Duodenal mucosa (tissue), 2 donors: Measurements from ENCODE around the gene XIRP1.

ENCODE experiments used
- H3K27ac ChIP-seq: one replicate; pipeline ENCODE4 v1.7.0; 2013; ENCODE audit warnings: low read depth, low read length
- H3K27me3 ChIP-seq, 2 donors: one replicate each; pipeline ENCODE4 v1.7.0; 2013; ENCODE audit warnings: low read length in 2 of 2, control low read depth in 1 of 2; ENCODE audit not compliant: insufficient read depth in 2 of 2, control insufficient read depth in 1 of 2
- H3K36me3 ChIP-seq, 2 donors: one replicate each; pipeline ENCODE4 v1.7.0; 2013; ENCODE audit warnings: low read length in 2 of 2, control low read depth in 1 of 2; ENCODE audit not compliant: insufficient read depth in 2 of 2, control insufficient read depth in 1 of 2
- H3K4me1 ChIP-seq, 2 donors: one replicate each; pipeline ENCODE4 v1.7.0; 2013; ENCODE audit warnings: low read length in 2 of 2, control low read depth in 1 of 2; ENCODE audit not compliant: insufficient read depth in 2 of 2, control insufficient read depth in 1 of 2
- H3K4me3 ChIP-seq, 2 donors: one replicate each; pipeline ENCODE4 v1.7.0; 2013; ENCODE audit warnings: low read length in 2 of 2, low read depth in 1 of 2
- H3K9ac ChIP-seq, 2 donors: one replicate each; pipeline ENCODE4 v1.7.0; 2013; ENCODE audit warnings: low read length in 2 of 2, low read depth in 1 of 2
- H3K9me3 ChIP-seq, 2 donors: one replicate each; pipeline ENCODE4 v1.7.0; 2013; ENCODE audit warnings: low read length in 2 of 2, control low read depth in 1 of 2; ENCODE audit not compliant: control insufficient read depth in 1 of 2

Gene XIRP1

DNA sequence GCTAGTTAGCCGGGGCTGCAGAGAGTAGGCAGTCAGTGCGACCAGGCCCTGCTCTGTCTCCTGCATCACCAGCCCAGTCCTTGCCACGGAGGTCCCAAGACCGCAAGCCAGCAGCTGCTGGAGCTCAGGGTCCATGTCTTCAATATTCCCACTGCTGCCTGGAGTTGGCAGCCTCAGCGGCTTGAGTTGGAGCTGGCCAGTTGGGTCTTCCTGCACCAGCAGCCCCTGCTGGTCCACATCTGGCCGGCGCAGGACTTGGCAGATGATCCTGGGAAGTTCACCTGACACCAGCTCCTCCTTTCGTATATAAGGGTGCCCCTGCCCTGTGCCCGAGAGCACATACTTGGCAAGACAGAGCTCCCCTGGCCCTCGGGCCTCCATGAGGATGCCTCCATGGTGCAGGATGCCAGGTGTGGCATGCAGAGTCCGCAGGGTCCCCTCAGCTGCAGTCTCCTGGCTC is 5.7 kb downstream of the XIRP1 start:
- Histone ChIP-seq H3K9ac (no peak overlapping the region), H3K9me3 (no peaks in the 10 kb centered on the region), H3K4me3 (no peak overlapping the region), H3K36me3 (no peaks in the 10 kb centered on the region), H3K27ac (no peak overlapping the region), H3K27me3 (no peaks in the 10 kb centered on the region), H3K4me1 (peaks cover 4 to 7% of the 10 kb centered on the region in 2 donors)

DNA sequence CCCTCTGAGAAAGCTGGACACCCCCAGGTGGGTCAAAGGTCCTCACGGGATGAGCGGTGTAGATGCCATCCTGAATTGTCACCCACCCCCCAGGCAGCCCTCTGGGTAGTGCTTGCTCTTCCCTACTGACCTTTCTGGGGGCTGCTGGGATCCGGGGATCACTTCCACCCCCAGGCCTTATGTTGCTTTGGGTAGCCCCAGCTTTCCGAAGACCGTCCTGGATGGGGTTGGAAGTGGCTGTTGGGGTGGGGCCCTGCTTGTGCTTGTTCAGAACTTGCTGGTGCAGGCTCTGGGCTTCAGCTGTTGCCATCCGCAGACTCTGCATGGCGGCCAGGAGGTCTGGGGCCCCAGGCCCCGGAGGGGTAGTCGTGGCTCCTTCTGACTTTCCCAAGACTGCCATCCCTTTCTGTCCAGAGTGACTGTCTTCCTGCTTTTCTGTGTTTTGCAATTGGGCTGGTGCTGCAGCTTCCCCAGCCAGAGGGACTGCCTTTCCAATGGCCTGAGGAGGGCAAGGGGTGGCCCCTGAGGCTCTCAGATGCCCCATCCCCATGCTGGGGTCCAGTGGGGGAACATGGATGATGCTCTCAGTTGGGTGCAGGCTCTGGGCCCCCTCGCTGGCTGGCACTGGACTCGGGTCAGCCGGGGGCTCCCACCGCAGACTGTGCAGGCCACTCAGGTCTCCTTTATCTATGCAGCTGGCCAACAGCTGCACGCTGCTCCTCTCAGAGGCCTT is 6.3 kb downstream of the XIRP1 start:
- Histone ChIP-seq H3K27me3 (no peaks in the 10 kb centered on the region), H3K36me3 (no peaks in the 10 kb centered on the region), H3K4me1 (peaks cover 6 to 9% of the 10 kb centered on the region in 2 donors), H3K27ac (no peak overlapping the region), H3K4me3 (no peak overlapping the region), H3K9ac (no peak overlapping the region), H3K9me3 (no peaks in the 10 kb centered on the region)

DNA sequence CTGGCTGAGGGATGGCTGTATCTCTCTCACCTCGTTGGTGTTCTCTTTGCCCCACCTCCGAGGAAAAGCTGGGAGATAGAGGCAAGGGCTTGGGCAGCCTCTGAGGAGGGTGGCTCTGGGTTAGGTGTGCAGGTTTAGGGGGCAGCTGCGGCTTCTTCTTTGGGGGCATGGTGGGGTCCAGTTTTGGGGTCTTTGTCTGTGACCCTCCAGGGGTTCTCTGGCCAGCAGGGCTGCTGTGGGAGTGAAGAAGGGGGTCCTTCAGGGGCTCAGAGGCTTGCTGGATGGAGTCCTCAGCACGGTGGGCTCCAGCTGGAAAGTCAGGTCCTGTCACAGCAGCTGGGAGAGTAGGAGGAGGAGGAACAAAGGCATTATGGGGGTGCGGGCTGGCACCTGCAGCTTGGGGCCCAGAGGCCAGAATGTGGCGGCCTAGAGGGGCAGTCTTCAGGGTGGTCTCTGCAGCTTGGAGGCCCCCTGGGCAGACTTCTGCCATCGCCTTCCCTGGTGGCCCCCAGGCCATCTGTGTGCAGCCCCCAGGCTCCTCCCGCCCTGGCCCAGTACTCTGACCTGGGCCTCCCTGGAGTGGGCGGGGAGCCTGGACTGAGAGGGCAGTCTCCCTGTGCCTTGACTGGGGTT is 7.0 kb downstream of the XIRP1 start:
- H3K9ac ChIP-seq, result no peak overlapping the region
- no peaks in the 10 kb centered on the region for H3K9me3 ChIP-seq
- H3K4me3 ChIP-seq, result no peak overlapping the region
- H3K36me3 ChIP-seq, result no peaks in the 10 kb centered on the region
- no peak overlapping the region for H3K27ac ChIP-seq
- H3K4me1 ChIP-seq, result peaks cover 10 to 13% of the 10 kb centered on the region in 2 donors
- no peaks in the 10 kb centered on the region for H3K27me3 ChIP-seq

DNA sequence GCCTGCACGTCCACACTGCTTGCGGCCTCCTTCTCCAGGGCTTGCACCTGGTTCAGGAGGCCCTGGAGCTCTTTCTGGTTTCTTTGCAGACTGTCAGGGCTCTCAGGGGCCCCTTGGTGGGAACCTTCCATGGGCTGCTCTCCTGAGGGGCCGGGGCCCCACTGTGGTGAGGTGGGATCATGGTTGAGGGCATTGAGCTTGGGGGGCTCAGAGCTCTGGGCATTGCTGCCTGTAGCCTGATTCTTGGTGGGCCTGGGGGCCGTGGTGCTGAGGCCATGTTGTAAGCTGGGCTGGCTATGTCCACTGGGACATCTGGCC is 7.5 kb downstream of the XIRP1 start:
- no peak overlapping the region for H3K9ac ChIP-seq
- H3K27ac ChIP-seq, result no peak overlapping the region
- no peaks in the 10 kb centered on the region for H3K27me3 ChIP-seq
- peaks cover 13 to 18% of the 10 kb centered on the region in 2 donors for H3K4me1 ChIP-seq
- H3K4me3 ChIP-seq, result no peak overlapping the region
- H3K36me3 ChIP-seq, result no peaks in the 10 kb centered on the region
- no peaks in the 10 kb centered on the region for H3K9me3 ChIP-seq

DNA sequence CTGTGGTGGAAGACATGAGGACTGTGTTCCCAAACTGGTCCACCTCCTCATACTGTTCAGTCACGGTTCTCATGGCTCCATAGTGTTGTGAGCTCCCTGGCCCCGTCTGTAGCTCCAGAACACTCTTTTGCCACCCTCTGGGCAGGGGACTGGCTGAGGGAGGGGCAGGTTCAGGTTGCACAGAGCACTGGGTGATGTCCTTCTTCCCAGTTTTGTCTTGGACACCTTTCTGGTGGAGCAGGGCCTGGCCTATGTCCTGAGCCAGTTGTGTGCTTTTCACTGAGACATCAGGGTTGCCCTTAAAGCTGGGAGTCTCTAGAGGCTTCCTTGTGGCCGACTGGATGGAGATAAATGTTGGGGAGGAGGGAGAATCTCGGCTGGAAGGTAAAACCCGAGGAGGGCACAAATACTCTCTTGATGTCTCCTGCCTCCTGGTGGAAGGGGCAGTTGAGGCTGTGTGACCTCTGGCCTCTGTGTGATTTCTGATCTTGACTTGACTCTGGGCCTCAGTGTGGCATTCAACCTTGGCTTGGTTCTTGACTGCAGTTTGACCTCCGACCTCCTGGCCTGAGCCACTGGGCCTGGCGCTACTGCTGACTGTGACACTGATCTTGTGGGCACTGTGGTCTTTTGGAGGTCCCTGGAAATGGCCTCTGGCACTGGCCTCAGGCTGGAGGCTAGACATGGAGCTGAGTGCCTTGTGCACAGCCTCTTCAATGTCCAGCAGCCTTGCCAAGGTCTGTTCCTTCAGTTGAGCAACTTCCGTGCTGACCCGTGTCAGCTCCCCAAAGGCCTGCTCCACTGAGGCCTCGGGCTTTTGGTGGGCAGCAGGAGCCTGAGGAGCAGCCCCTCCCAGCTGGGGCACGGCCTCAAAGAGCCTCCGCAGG is 8.1 kb downstream of the XIRP1 start:
- H3K4me3 ChIP-seq, result no peak overlapping the region
- H3K27ac ChIP-seq, result no peak overlapping the region
- no peaks in the 10 kb centered on the region for H3K36me3 ChIP-seq
- H3K9me3 ChIP-seq, result no peaks in the 10 kb centered on the region
- H3K4me1 ChIP-seq, result peaks cover 18 to 24% of the 10 kb centered on the region in 2 donors
- H3K9ac ChIP-seq, result no peak overlapping the region
- H3K27me3 ChIP-seq, result no peaks in the 10 kb centered on the region

DNA sequence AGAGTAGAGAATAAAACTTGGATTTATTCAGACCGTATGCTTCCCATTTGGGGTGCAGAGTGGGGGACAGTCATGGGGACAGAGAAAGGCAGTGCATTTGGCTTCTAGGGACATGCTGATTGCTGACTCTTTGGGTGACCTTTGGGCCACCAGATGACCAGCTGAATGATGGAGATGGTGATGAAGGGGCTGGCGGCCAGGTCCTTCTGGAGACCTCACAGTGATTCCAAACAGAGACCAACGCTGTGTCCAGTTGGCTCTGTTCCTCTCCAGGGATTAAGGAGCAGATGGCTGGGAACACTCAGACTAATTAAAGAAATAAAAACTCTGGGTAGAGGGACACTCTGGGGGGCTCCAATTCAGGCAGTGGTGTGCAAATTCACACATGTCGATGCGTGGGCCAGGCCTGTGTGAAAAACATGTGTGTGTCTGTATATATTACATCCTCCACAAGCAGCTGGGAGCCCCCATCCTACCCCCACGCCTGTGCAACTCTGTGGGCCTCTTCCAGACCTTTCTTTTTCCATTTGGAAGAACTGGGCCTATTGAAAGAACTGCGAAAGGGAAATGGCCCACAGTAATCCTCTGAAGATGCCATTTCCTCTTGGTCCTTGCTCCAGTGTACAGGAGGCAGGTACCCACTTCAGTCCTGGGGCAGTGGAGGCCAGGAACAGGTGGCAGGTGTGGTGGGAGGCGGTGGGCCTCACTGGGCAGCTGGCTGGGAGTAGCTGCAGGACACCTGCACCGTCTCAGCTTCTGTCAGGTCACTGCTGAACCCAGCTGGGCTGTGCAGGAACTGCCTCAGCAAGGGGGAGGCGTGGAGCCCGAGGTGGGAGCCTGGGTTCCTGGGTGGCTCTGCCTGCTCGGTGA is 8.9 kb downstream of the XIRP1 start:
- H3K4me1 ChIP-seq, result peaks cover 25 to 33% of the 10 kb centered on the region in 2 donors
- no peak overlapping the region for H3K27ac ChIP-seq

DNA sequence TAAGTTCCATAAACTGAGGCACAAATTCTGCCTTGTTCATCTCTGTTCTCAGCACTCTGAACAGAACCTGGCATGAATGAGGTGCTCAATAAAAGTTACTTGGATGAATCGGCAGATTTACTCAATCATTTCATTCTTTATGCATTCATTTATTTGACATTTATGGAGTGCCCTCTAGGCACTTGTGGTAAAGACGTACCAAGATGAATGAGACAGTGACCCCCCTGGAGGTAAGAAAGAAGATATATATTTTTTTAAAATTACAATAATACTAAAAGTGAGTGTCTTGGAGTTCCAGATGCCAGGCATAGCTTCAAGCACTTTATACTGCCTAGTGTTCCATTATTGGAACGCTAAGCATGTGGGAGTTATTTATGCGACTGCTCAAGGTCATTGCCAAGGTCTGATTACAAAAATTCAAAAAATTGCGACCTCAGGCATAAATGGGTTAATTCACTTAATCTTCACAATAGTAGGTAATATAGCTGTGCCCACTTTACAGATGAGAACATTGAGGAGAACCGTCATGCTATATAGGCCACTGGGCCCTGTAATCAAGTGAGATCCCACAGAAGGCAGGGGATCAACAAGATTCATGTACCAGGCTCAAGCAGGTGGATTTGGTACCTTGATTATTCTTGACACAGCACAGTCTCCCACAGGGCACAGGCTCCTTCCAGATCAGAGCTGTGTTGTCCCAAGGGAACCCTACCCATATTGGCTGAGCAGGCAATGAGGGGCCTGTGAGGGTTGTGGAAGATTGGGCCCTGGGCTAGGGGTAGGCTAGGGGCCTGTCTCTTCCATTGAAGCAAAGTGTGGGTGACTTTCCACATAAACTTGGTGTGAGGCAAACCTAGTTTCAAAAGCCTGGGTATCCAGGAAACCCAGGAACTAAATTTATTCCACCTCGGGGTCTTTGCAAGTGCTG is 10.7 kb downstream of the XIRP1 start:
- Histone ChIP-seq H3K4me1 (peaks cover 33 to 38% of the 10 kb centered on the region in 2 donors), H3K27ac (no peak overlapping the region), H3K27me3 (no peaks in the 10 kb centered on the region), H3K4me3 (peak overlapping the region; percentile 50 to 52), H3K36me3 (no peaks in the 10 kb centered on the region), H3K9ac (peak overlapping the region; percentile 25 to 57), H3K9me3 (no peaks in the 10 kb centered on the region)

More for the DNA sequence above, 8.9 kb downstream of the XIRP1 start:
- H3K4me3 ChIP-seq, result no peak overlapping the region
- H3K9ac ChIP-seq, result no peak overlapping the region
- H3K36me3 ChIP-seq, result no peaks in the 10 kb centered on the region
- H3K27me3 ChIP-seq, result no peaks in the 10 kb centered on the region
- no peaks in the 10 kb centered on the region for H3K9me3 ChIP-seq

DNA sequence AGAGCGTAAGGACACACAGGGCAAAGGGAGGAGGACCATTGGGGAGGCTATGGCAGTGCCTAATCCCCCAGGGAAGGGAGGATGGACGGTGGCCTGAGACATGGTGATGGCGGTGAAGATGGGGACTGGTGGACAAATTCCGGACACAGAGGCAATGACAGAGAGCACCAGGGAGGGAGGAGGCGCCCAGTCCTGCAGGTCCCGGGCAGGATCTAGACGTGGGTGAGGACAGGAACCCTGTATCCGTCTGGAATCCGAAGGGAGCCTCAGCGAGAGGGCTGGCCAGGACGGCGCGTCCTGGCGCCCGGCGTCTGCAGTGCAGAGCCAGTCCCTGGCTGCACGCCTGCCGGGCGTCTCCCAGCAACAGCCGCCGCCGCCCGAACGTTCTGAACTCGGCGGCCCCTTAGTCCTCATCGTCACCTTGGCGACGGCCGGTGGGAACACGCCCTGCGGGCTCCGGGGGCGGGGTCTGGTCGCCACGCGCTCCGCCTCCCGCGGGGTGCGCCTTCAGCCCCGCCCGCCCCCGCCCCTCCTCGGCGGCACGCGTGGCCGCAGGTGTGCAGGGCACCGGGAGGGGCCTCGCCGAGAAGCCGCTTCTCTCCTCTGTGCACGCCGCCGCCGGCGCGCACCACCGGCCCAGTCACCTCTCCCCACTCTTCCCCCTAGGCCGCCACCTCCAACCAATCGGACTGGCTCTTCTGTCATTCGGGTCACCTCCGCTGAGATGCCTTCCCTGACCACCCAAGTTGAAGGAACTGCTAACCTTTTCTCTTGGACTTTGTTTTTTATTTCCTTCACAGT is 11.6 kb downstream of the XIRP1 start:
- H3K9ac ChIP-seq, result peak overlapping the region; percentile 57 to 91
- peak overlapping the region; percentile 40 for H3K27ac ChIP-seq
- H3K27me3 ChIP-seq, result no peaks in the 10 kb centered on the region
- peaks cover 33 to 38% of the 10 kb centered on the region in 2 donors for H3K4me1 ChIP-seq
- no peaks in the 10 kb centered on the region for H3K36me3 ChIP-seq
- H3K4me3 ChIP-seq, result peak overlapping the region; percentile 65 to 67
- no peaks in the 10 kb centered on the region for H3K9me3 ChIP-seq
